GM23248 (cell line): ENCODE data around the gene MASP1.

Experiments used
- EZH2 ChIP-seq: fragments of 200-600 bp; sonication (generic); IDR thresholded peaks from 2 replicates; pipeline ENCODE4 v1.6.1; 2018; ENCODE audit warnings: antibody characterized with exemption, mild to moderate bottlenecking; ENCODE audit not compliant: insufficient read depth, poor library complexity, severe bottlenecking
- EZH2phosphoT487 ChIP-seq: fragments of 200-600 bp; sonication (generic); IDR thresholded peaks from 2 replicates; pipeline ENCODE4 v1.6.1; 2018; ENCODE audit warnings: antibody characterized with exemption, moderate library complexity, mild to moderate bottlenecking, low read depth; ENCODE audit not compliant: insufficient read depth

DNA sequence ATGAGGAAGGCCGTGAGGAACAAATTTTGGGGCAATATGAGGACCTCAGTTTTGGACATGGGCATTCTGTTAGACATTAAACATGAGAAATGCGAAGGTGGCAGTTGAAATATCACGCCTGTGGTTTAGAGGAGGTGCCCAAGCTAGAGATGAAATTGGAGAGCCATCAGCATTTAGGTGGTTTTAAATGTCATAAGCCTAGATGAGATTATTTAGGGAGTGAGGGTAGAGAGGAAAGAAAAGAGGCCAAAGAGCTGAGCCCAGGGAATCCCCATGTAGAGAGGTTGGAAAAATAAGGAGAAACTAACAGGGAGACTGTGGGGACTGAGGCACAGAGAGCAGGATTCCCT is 79.4 kb downstream of the MASP1 start:
- TF ChIP-seq EZH2 (no peak), EZH2phosphoT487 (no peak)
